ENCODE results near the gene LSAMP. TPM values are rescaled to one million over a fixed set of nuclear protein-coding genes. Genes with fewer than 3 reads are reported as not detected.

The LSAMP gene
- total RNA-seq, 2 donors from 2014 or later = 1.9 to 5.4 TPM

DNA sequence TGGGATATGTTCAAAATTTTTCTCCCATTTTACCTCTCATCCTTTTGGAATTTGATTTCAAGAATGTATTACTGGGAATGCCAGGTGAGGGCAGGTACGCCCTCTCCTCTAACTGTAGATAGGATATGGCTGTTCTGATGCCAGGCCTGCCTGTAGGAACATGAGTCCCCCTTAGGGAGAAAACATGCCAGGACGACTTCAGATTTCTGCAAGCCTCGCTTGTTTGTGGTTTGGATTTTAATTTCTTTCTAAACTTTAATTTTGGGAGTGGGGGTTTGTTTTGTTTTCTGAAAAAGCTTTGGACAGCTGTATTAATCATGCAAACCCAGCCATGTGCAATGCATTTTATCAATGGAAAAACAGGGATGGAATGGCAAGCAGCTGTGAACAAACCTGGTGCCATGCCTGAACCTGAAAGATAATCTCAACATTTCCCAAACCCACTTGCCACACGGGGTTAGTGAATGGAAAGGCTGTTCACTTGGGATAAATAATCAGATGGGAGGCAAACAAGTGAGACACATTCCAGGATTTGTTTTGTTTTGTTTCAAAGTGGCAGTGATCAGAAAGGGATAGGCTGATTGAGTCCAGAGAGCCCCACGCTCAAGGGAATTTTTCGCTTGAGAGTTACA, 614.4 kb downstream of the LSAMP start:
- TF ChIP-seq, protein P1, sequence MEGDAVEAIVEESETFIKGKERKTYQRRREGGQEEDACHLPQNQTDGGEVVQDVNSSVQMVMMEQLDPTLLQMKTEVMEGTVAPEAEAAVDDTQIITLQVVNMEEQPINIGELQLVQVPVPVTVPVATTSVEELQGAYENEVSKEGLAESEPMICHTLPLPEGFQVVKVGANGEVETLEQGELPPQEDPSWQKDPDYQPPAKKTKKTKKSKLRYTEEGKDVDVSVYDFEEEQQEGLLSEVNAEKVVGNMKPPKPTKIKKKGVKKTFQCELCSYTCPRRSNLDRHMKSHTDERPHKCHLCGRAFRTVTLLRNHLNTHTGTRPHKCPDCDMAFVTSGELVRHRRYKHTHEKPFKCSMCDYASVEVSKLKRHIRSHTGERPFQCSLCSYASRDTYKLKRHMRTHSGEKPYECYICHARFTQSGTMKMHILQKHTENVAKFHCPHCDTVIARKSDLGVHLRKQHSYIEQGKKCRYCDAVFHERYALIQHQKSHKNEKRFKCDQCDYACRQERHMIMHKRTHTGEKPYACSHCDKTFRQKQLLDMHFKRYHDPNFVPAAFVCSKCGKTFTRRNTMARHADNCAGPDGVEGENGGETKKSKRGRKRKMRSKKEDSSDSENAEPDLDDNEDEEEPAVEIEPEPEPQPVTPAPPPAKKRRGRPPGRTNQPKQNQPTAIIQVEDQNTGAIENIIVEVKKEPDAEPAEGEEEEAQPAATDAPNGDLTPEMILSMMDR (IDR thresholded peaks at IDR 0.05) = no peak
- DNase-seq (ENCODE audit: low spot score) = no peak
- Histone ChIP-seq H3K27ac (no peak overlapping the region), H3K4me3 (no peak overlapping the region), H3K36me3 (no peaks in the 10 kb centered on the region), H3K27me3 (replicated peaks; ENCODE audit: insufficient read depth) (peaks cover 8% of the 10 kb centered on the region), H3K4me1 (ENCODE audit: control insufficient read depth in 1 of 2, low read depth in 2 of 2) (peaks cover 0 to 11% of the 10 kb centered on the region in 2 donors), H3K9me3 (no peaks in the 10 kb centered on the region)
- no peak for ATAC-seq (ENCODE audit: insufficient number of reproducible peaks, low FRiP score, low read depth)

DNA sequence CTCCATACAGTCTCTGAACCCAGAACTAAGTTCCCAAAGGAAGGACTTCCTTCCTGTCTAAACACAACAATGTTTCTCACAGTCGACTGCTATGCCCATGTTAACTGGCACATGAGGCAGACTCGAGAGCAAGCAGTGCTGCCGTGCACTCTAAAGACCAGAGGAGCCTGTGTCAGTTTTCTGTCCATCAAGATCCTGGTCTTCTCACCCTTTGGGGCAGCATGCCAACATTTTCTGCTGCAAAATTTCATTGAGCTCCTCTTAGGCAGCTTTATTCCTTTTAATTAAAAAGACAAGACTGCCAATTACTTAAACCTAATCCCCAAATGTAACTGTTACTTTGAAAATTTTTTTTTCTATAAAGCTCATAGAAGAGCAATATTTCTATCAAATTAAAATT, 616.9 kb downstream of the LSAMP start:
- H3K36me3 ChIP-seq = no peaks in the 10 kb centered on the region
- no peaks in the 10 kb centered on the region for H3K27me3 ChIP-seq (replicated peaks; ENCODE audit: insufficient read depth)
- ATAC-seq (ENCODE audit: insufficient number of reproducible peaks, low FRiP score, low read depth) (no peak), DNase-seq (ENCODE audit: low spot score) (no peak)
- no peaks in the 10 kb centered on the region for H3K9me3 ChIP-seq
- H3K4me3 ChIP-seq = no peak overlapping the region
- TF ChIP-seq, protein P1 (IDR thresholded peaks at IDR 0.05) = no peak
- H3K27ac ChIP-seq = no peak overlapping the region
- H3K4me1 ChIP-seq (ENCODE audit: control insufficient read depth in 1 of 2, low read depth in 2 of 2) = peaks cover 6 to 19% of the 10 kb centered on the region in 2 donors

DNA sequence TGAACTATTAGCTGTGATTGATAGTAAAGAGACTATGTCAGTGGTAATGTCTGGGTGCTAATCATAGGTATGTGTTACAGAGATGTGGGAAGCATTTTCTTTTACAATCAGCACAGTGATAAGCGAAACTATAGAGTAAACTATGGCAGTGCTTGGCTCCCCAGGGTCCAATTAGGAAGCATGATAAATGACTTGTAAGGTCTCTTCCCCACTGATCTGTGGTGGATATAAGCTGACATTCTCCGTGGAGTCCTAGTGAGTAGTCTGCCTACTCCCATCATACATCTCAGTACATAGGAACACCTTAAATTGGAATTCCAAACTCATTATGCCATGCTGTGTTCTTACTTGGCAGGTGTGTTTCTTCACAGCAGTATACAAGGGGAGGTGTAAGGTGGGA, 617.8 kb downstream of the LSAMP start:
- ATAC-seq (ENCODE audit: insufficient number of reproducible peaks, low FRiP score, low read depth) = no peak
- TF ChIP-seq, protein P1 (IDR thresholded peaks at IDR 0.05) = no peak

DNA sequence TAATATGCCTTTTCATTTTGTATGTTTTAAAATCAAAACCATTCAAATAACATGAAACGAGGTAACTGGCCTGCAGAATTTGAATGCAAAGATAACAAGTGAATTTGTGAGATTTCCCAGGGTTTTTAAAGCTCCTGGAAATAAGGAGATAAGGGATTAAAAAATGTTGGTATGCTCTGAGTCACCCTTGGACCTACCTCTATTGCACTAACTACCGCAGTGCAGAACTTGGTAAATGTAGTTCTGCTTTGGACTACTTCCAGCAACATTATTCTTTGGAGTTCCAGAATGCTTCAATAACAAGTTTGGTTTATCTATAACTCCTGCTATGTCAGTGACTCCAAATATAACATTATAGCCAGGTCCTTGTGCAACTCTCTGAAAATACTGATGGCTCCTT, 620.2 kb downstream of the LSAMP start:
- H3K27me3 ChIP-seq (replicated peaks; ENCODE audit: insufficient read depth) = no peaks in the 10 kb centered on the region
- TF ChIP-seq, protein P1 (IDR thresholded peaks at IDR 0.05) = no peak
- DNase-seq (ENCODE audit: low spot score) (no peak), ATAC-seq (ENCODE audit: insufficient number of reproducible peaks, low FRiP score, low read depth) (no peak)
- H3K9me3 ChIP-seq = no peaks in the 10 kb centered on the region
- H3K4me1 ChIP-seq (ENCODE audit: control insufficient read depth in 1 of 2, low read depth in 2 of 2) = peaks cover 6 to 19% of the 10 kb centered on the region in 2 donors
- no peak overlapping the region for H3K27ac ChIP-seq
- no peak overlapping the region for H3K4me3 ChIP-seq
- H3K36me3 ChIP-seq = no peaks in the 10 kb centered on the region

More for the DNA sequence above, 617.8 kb downstream of the LSAMP start:
- Histone ChIP-seq H3K9me3 (no peaks in the 10 kb centered on the region), H3K4me3 (no peak overlapping the region), H3K4me1 (ENCODE audit: control insufficient read depth in 1 of 2, low read depth in 2 of 2) (peaks cover 6 to 19% of the 10 kb centered on the region in 2 donors), H3K36me3 (no peaks in the 10 kb centered on the region), H3K27ac (no peak overlapping the region), H3K27me3 (replicated peaks; ENCODE audit: insufficient read depth) (no peaks in the 10 kb centered on the region)
- DNase-seq (ENCODE audit: low spot score) = no peak

DNA sequence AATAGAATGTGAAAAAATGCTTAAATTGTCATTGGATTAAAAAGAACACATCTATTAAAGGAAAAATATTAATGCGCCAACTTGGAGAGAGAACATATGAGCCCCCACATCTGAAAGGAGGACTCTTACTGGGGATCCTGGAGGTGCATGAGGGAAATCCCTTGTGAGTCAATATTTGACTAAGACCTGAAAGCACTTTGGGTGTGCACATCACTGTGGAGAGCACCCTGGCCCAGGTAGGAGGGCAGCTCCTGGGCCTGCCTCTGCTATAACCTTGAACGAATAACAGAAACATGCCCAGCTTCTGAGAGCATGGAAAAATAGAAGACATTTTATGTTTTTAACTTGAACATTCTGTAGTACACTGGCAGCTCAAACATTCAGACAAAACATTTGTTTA, 622.2 kb downstream of the LSAMP start:
- ATAC-seq (ENCODE audit: insufficient number of reproducible peaks, low FRiP score, low read depth) (no peak), DNase-seq (ENCODE audit: low spot score) (no peak)
- H3K9me3 ChIP-seq = no peaks in the 10 kb centered on the region
- H3K27me3 ChIP-seq (replicated peaks; ENCODE audit: insufficient read depth) = no peaks in the 10 kb centered on the region
- TF ChIP-seq, protein P1 (IDR thresholded peaks at IDR 0.05) = no peak
- H3K4me3 ChIP-seq = no peak overlapping the region
- H3K36me3 ChIP-seq = no peaks in the 10 kb centered on the region
- H3K4me1 ChIP-seq (ENCODE audit: control insufficient read depth in 1 of 2, low read depth in 2 of 2) = peaks cover 6 to 19% of the 10 kb centered on the region in 2 donors
- no peak overlapping the region for H3K27ac ChIP-seq
